HUES6 (cell line): ENCODE data around the gene PATE3.

Experiments used
- H3K27ac ChIP-seq: 2 replicates; pipeline ENCODE4 v1.7.0; 2013; ENCODE audit warnings: low read depth, mild to moderate bottlenecking, low read length, inconsistent platforms
- H3K27me3 ChIP-seq: 2 replicates; pipeline ENCODE4 v1.6.1; 2013; ENCODE audit warnings: low read length; ENCODE audit not compliant: control insufficient read depth, insufficient read depth
- H3K36me3 ChIP-seq: 2 replicates; pipeline ENCODE4 v1.6.1; 2013; ENCODE audit warnings: low read length; ENCODE audit not compliant: control insufficient read depth, insufficient read depth
- H3K4me1 ChIP-seq: 2 replicates; pipeline ENCODE4 v1.6.1; 2013; ENCODE audit warnings: low read length; ENCODE audit not compliant: control insufficient read depth, insufficient read depth
- H3K4me3 ChIP-seq: 2 replicates; pipeline ENCODE4 v1.5.1; 2013; ENCODE audit warnings: low read depth, low read length
- H3K9ac ChIP-seq: one replicate; pipeline ENCODE4 v1.6.1; 2013; ENCODE audit warnings: mild to moderate bottlenecking, low read length
- H3K9me3 ChIP-seq: 2 replicates; pipeline ENCODE4 v1.6.1; 2013; ENCODE audit warnings: low read depth, low read length; ENCODE audit not compliant: control insufficient read depth, insufficient read depth

PATE3 gene, protein sequence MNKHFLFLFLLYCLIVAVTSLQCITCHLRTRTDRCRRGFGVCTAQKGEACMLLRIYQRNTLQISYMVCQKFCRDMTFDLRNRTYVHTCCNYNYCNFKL

DNA sequence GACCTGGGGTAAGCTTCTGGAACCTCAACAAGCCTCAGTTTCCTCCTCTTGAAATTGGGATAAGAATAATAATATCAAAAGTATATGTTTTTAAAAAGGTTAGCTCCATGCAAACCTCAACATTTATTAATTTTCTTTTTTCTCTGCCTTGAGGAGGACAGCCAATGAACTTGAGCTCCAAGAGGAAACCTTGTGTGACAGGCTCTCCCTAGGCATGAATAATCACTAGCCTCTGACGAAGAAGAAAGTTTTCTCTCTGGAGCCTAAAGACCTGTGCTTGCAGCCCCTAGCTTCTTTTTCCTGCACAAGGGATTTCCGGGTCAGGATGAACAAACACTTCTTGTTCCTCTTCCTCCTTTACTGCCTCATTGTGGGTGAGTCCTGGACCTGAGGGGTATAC is at the start of gene PATE3:
Gene PATE3, plus strand, starts transcription at position 301 of the 400 bp plus-strand sequence. Its CDS starts 25 bp downstream, at position 326.
- no peaks in the 10 kb centered on the region for H3K36me3 ChIP-seq

GRCh38 chr11:125740617-125741016 is 47.3 kb upstream of the PATE3 start:
- H3K9me3 ChIP-seq = no peaks in the 10 kb centered on the region

More for the DNA sequence above, at the start of gene PATE3:
- no peaks in the 10 kb centered on the region; the same call in 1 of the 2 replicates for H3K9me3 ChIP-seq
- H3K27ac ChIP-seq = no peak within 1 kb of the TSS
- no peaks in the 10 kb centered on the region for H3K27me3 ChIP-seq
- no peaks in the 10 kb centered on the region for H3K4me1 ChIP-seq
- no peak within 1 kb of the TSS for H3K9ac ChIP-seq
- no peak within 1 kb of the TSS for H3K4me3 ChIP-seq

DNA sequence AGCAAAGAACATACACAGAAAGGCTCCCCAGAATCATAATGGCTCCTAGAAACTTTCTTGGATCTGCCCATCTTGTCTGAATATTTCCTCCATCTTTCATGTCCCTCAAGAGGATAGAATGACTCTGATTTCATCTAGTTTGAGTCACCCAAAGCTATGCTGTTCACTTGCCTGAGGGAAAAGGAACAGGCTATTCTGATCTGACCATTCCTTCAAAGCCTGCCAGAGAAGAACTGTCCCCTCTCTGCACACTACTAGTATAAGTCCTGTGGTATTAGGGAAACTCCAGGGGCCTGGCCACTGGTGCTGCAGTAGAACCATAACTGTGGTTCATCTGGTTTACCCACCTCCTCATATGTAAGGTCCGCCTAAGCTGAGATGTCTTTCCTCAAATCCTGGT is 44.2 kb upstream of the PATE3 start:
- Histone ChIP-seq H3K27ac (no peak overlapping the region), H3K36me3 (no peaks in the 10 kb centered on the region), H3K4me1 (no peaks in the 10 kb centered on the region), H3K27me3 (peaks cover 29% of the 10 kb centered on the region; the same call in 1 of the 2 replicates), H3K4me3 (no peak overlapping the region), H3K9me3 (no peaks in the 10 kb centered on the region), H3K9ac (no peak overlapping the region)

More at GRCh38 chr11:125740617-125741016, 47.3 kb upstream of the PATE3 start:
- Histone ChIP-seq H3K4me1 (no peaks in the 10 kb centered on the region), H3K27me3 (peaks cover 5% of the 10 kb centered on the region; the same call in 1 of the 2 replicates), H3K9ac (no peak overlapping the region), H3K4me3 (no peak overlapping the region), H3K27ac (no peak overlapping the region), H3K36me3 (no peaks in the 10 kb centered on the region)

GRCh38 chr11:125745979-125746378 is 41.9 kb upstream of the PATE3 start, which contains the start of gene PATE1:
Gene PATE1 (plus strand): TSS chr11:125746279. CDS start chr11:125746305, 26 bp downstream.
- Histone ChIP-seq H3K27me3 (peaks cover 35% of the 10 kb centered on the region; the same call in 1 of the 2 replicates), H3K9me3 (no peaks in the 10 kb centered on the region), H3K4me3 (no peak within 1 kb of the TSS), H3K4me1 (no peaks in the 10 kb centered on the region), H3K36me3 (no peaks in the 10 kb centered on the region), H3K9ac (no peak within 1 kb of the TSS), H3K27ac (no peak within 1 kb of the TSS)

DNA sequence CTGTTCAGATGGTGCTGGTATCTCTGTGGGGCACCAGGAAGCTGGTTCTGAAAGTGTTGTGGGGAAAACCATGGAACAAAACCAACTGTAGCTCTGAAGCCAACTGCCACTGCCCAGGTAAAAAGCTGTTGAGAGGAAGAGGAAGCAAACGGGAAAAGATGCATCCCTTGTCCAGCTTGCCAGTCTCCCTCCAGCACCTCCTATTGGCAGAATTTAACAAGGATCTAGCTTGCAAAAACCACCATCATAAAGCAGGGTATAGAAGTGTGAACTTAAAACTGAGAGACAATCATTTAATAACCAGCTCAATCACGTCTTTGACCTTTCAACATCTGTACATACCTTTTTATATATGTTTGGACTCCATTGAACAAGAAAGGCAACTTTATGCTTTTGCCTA is 37.3 kb upstream of the PATE3 start:
- Histone ChIP-seq H3K9me3 (no peaks in the 10 kb centered on the region), H3K36me3 (no peaks in the 10 kb centered on the region), H3K4me3 (no peak overlapping the region), H3K27me3 (peaks cover 30% of the 10 kb centered on the region; the same call in 1 of the 2 replicates), H3K27ac (no peak overlapping the region), H3K4me1 (no peaks in the 10 kb centered on the region), H3K9ac (no peak overlapping the region)

- Histone ChIP-seq H3K9me3 (no peaks in the 10 kb centered on the region), H3K27me3 (no peaks in the 10 kb centered on the region), H3K4me1 (no peaks in the 10 kb centered on the region), H3K27ac (no peak overlapping the region), H3K4me3 (no peak overlapping the region), H3K36me3 (no peaks in the 10 kb centered on the region), H3K9ac (no peak overlapping the region)
Measured at GRCh38 chr11:125756050-125756449, 31.9 kb upstream of the PATE3 start.

DNA sequence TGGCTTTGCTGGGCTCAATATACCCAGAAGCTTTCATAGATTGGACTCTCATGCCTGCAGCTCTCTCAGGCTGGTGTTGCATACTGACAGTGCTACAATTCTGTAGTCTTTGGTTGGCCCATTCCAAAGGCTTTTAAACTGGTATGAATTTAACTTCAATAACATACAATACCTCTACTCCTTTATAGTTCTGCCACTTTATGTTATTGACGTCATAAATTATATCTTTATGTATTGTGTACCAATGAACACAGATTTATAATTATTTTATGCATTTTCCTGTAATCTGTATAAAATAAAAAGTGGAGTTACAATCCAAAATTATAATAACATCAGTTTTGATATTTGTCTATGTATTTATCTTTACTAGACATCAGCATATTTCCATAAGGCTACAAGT is 25.5 kb upstream of the PATE3 start:
- H3K4me1 ChIP-seq = no peaks in the 10 kb centered on the region
- H3K27ac ChIP-seq = no peak overlapping the region
- H3K4me3 ChIP-seq = no peak overlapping the region
- H3K27me3 ChIP-seq = peaks cover 4% of the 10 kb centered on the region
- no peak overlapping the region for H3K9ac ChIP-seq
- H3K36me3 ChIP-seq = no peaks in the 10 kb centered on the region
- no peaks in the 10 kb centered on the region for H3K9me3 ChIP-seq

- Histone ChIP-seq H3K9me3 (no peaks in the 10 kb centered on the region), H3K4me1 (no peaks in the 10 kb centered on the region), H3K36me3 (no peaks in the 10 kb centered on the region), H3K4me3 (no peak overlapping the region), H3K27ac (no peak overlapping the region), H3K27me3 (peaks cover 4% of the 10 kb centered on the region), H3K9ac (no peak overlapping the region)
Measured at GRCh38 chr11:125763483-125763882, 24.4 kb upstream of the PATE3 start.

DNA sequence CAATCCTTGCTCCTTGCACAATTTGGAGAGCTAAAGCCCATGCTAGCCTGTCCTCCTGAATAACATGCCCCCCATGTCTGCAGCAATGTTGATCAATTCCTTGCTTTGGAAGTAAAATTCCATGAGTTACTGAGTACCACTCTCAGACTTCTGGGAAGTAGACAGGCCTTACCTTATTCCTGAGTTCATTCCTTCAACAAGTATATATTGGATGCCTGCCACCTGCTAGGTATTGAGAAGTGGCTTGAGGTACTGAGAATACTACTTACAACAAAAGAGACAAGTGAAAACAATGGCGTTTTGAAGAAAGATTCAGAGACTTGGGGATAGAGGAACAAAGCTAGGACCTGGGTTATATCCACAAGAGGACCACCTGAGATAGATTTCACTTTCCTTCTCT is 21.7 kb upstream of the PATE3 start:
- Histone ChIP-seq H3K9ac (no peak overlapping the region), H3K4me1 (no peaks in the 10 kb centered on the region), H3K27ac (no peak overlapping the region), H3K36me3 (no peaks in the 10 kb centered on the region), H3K4me3 (no peak overlapping the region), H3K9me3 (no peaks in the 10 kb centered on the region), H3K27me3 (peaks cover 12% of the 10 kb centered on the region)

GRCh38 chr11:125768336-125769046 is 19.4 kb upstream of the PATE3 start:
- Histone ChIP-seq H3K27me3 (peaks cover 11% of the 10 kb centered on the region), H3K9me3 (no peaks in the 10 kb centered on the region)

GRCh38 chr11:125770583-125770982 is 17.3 kb upstream of the PATE3 start:
- Histone ChIP-seq H3K4me1 (no peaks in the 10 kb centered on the region), H3K4me3 (no peak overlapping the region), H3K27me3 (0 out of 2 replicates have a peak, but pooled peaks cover 7% of the 10 kb centered on the region), H3K36me3 (no peaks in the 10 kb centered on the region), H3K9ac (no peak overlapping the region), H3K9me3 (no peaks in the 10 kb centered on the region), H3K27ac (no peak overlapping the region)

More at GRCh38 chr11:125768336-125769046, 19.4 kb upstream of the PATE3 start:
- H3K36me3 ChIP-seq = no peaks in the 10 kb centered on the region
- H3K4me3 ChIP-seq = no peak overlapping the region
- H3K4me1 ChIP-seq = no peaks in the 10 kb centered on the region
- no peak overlapping the region for H3K9ac ChIP-seq
- H3K27ac ChIP-seq = no peak overlapping the region
